HG03342 (cell line): ENCODE measurements around the gene ADAM11.
"Not testable (repeated sequence)": the region's sequence is repeated elsewhere in the genome, so short reads cannot be mapped to it uniquely, and the experiment has no call there.

Experiments used
- ATAC-seq: cut with Tn5 transposase; IDR thresholded peaks from one replicate; pipeline ENCODE4 v1.9.1; 2021; ENCODE audit warnings: mild to moderate bottlenecking, moderate library complexity; ENCODE audit not compliant: unreplicated experiment

ADAM11 gene, protein sequence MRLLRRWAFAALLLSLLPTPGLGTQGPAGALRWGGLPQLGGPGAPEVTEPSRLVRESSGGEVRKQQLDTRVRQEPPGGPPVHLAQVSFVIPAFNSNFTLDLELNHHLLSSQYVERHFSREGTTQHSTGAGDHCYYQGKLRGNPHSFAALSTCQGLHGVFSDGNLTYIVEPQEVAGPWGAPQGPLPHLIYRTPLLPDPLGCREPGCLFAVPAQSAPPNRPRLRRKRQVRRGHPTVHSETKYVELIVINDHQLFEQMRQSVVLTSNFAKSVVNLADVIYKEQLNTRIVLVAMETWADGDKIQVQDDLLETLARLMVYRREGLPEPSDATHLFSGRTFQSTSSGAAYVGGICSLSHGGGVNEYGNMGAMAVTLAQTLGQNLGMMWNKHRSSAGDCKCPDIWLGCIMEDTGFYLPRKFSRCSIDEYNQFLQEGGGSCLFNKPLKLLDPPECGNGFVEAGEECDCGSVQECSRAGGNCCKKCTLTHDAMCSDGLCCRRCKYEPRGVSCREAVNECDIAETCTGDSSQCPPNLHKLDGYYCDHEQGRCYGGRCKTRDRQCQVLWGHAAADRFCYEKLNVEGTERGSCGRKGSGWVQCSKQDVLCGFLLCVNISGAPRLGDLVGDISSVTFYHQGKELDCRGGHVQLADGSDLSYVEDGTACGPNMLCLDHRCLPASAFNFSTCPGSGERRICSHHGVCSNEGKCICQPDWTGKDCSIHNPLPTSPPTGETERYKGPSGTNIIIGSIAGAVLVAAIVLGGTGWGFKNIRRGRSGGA

DNA sequence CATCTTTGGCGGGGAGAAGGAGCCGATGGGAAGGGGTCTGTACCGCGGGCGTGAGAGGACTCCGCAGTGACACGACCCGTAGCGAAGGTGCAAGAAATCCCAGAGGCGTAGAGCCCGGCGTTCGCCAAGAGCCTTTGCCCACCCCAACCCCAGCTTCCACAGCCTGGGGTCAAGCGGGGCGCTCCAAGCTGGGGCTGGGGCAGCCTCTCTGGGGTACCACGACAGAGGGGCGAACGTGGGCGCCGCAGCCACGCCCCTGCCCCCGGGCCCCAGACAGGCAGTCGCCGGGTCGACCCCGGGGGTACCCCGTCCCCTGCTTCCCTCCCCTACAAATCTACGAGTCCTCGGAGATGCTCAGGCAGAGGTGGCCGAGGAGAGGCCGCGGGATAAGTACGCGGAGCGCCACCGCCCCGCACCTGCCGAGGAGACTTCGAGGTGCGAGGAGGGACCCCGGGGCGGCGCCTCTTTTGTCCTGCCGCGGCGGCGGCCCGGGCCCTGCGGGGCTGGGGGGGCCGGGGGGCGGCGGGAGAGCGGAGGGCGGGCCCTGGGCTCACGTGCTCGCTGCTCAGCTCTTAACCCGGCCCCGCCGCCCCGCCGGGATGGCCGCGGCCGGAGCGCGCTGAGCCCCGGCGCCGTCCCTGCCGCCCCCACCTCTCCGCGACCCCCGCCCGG, at the start of gene ADAM11:
Gene ADAM11, plus strand, starts transcription at position 575 of the 672 bp plus-strand sequence. CDS start 212 bp downstream, outside the sequence.
- no peak for ATAC-seq

DNA sequence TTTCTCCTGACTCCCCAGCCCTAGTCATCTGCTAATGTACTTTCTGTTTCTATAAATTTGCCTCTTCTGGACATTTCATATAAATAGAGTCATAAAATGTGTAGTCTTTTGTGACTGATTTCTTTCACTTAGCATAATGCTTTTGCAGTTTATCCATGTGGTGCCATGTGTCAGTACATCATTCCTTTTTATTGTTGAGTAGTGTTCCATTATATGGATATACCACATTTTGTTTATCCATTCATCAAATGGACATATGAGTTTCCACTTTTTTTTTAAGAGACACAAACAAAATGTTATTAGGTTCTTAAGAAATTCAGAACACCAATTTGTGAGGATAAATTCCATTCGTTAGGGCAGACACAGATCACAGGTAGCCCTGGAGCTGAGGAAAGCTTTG, 39.3 kb upstream of the ADAM11 start:
- no peak for ATAC-seq

DNA sequence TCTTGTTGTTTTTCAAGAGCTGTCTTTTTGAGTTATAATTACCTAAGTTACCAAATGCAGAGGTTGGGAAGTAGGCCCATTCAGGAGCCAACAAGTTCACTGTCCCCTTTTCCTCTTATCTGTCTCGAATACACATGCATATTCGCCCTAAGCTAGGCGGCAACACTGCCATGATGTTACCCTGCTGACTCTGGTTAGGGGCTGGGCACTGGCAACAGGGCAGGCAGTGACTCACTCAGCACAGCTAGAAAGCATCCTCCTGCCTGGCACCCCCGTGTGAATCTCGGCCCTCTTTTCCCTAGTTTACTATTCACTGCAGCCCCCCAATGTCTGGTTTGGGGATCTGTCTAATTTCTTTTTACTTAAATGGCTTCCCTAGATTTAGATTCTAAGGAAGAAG, 36.5 kb upstream of the ADAM11 start:
- ATAC-seq: no peak

DNA sequence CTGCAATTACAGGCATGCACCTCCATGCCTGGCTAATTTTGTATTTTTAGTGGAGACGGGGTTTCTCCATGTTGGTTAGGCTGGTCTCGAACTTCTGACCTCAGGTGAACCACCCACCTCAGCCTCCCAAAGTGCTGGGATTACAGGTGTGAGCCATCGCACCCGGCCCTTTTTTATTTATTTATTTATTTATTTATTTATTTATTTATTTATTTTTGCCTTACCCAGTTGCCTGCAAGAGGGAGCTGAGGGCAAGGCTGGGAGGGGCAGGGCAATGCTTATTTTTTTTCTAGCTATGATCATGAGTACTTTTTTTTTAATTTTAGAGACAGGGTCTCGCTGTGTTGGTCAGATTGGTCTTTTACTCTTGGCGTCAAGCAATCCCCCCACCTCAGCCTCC, 32.7 kb upstream of the ADAM11 start:
- ATAC-seq: not testable (repeated sequence)

DNA sequence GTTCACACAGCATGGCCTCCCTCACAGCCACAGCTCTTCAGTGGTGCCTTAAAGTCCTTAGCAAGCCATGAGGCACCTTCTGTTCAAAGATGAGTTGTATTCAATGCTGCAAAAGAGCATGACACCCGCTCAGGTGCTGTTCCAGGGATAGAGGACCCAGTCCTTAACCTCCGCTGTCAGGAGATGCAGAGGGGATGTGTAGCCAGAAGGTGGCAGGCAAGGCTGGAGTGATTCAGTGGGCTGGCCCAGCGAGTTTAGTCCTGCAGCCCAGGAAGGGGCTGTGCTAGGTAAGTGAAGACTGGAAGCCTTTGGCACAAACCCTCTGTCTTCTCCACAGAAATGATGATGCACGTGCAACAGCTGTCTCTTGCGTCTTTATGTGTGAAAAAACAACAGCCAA, 25.0 kb upstream of the ADAM11 start:
- ATAC-seq: no peak

DNA sequence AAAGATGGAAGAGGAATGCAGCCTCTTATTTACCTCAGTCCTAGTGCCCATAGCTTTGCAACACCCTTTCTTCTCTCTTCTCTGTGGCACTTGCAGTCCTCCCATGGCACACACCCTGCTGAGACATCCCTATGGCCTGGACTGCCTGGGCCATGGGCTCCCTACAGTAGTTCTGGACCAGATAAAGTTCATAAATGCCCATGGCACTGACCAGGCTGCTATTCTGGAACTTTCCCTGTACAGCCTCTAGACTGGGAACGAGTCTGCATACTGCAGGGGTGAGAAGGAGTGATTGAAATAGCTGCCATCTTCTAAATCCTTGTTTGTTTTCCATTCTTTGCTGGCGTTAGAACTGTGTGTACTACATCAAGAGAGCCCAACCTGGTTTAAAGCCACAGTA, 24.5 kb upstream of the ADAM11 start:
- no peak for ATAC-seq

DNA sequence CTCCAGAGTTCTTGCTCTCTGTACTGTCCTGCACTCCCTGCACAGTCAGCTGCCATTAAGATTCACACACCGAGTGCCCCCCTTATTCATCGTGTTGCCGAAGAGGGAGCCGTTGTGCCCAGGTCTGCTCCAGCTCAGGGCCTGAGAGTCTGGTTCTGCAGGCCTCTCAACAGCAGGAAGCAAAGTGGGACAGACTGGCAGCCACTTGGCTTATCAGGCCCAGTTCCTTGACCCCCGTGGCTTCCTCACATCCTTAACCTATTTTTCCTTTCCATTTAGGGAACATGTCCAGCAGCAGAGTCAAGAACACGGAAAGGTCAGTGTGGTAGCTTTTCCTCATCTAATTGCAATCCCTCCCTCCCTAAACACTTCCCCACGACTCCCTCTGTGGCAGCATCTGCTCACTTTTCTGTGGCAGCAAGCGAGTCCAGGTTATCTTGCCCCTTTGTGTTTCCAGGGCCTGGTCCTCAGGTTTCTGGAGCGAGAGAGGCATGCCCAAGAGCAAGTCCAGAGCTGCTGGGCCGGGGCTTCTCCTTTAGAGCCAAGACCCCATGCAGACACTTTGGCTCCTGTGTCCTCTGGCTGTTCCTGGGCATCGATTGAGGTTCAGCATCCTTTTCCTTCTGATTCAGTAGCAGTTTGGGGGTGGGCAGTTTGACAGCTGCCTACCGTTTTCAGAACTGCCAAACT, 22.1 kb upstream of the ADAM11 start:
- no peak for ATAC-seq

DNA sequence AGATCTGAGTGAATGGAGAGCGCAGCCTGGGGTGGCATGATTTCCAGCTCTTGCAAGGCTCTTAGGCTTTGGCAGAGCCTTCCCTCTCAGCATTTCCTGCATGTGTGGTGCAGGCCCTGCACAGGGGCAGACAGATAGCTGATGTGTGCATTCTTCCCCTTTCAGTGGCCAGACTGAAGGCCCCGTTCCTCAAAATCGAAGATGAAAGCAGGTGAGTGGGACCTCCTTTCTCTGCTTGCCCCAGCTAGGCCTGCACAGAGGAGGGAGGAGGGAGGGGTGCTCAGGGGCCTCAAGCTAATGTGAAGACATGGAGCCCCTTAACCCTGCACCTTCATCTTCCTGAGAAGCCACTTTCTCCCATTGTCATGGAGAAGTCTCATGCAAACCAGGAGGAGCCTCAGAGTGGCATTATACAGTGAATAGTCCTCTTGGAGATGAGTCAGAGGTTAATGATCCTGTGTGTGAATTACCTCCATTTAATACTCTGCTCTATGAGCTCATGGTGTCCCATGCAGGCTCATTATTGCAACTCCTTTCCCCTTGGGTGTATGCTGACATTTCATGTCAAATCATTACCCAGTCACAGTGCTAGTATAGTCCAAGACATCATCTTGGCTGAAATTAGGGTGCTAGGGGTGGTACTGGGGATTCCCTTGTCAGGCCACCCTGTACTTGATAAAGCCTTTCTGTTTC, 20.4 kb upstream of the ADAM11 start:
- no peak for ATAC-seq

DNA sequence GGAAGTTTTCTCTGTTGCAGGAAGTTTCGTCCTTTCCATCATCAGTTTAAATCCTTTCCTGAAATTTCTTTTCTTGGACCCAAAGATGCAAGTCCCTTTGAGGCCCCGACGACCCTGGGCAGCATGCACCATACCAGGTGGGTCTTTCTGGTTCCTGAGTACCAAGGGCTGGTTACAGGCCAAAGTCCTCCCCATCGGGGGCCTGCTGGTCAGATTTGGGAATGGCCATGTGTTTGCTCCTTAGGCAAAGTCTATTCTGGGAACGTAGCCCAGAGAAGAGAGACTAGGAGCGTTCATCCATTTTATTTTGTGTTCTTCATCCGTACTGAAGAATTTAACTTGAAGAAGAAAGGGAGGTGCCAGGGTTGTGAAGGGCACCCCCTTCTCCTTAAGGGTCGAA, 17.5 kb upstream of the ADAM11 start:
- no peak for ATAC-seq

DNA sequence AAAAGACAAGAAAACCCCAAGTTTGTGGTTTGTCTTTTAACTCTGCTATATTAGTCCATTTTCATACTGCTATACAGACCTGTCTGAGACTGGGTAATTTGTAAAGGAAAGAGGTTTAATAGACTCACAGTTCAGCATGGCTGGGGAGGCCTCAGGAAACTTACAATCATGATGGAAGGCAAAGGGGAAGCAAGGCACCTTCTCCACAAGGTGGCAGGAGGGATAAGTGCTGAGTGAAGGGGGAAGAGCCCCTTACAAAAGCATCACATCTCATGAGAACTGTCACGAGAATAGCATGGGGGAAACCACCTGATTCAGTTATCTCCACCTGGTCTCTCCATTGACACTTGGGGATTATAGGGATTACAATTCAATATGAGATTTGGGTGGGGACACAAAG, 13.5 kb upstream of the ADAM11 start:
- ATAC-seq: no peak

DNA sequence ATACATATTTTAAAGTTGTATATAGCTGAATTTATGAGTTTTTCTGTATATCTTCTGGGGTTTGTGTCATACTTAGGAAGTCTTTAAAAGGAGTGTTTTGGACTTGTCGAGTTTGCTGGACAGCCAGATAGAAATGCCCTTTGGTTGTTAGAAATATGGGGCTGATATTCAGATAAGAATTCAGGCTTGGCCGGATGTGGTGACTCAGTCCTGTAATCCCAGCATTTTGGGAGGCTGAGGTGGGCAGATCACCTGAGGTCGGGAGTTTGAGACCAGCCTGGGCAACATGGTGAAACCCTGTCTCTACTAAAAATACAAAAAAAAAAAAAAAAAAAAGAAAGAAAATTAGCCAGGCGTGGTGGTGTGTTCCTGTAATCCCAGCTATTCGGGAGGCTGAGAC, 13.1 kb upstream of the ADAM11 start:
- ATAC-seq: not testable (repeated sequence)

DNA sequence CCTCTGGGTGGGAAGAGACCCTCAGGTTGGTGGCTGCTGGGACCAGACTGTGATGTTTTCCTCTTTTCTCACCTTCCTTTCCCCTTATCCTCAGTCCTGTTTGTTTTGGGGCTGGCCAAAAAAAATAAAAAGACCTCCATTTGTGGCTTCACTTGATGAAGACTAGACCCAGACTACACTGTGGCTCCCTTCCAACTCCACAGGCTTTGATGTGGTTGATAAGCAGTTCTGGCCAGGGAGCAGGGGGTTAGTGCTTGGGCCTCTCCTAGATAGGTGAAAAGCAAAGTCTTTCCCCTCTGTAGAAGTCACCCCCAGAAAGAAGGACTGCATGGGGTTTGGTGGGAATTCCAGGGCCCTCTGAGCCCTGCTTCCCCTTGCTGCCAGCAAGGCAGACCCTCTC, 11.2 kb upstream of the ADAM11 start:
- no peak for ATAC-seq

DNA sequence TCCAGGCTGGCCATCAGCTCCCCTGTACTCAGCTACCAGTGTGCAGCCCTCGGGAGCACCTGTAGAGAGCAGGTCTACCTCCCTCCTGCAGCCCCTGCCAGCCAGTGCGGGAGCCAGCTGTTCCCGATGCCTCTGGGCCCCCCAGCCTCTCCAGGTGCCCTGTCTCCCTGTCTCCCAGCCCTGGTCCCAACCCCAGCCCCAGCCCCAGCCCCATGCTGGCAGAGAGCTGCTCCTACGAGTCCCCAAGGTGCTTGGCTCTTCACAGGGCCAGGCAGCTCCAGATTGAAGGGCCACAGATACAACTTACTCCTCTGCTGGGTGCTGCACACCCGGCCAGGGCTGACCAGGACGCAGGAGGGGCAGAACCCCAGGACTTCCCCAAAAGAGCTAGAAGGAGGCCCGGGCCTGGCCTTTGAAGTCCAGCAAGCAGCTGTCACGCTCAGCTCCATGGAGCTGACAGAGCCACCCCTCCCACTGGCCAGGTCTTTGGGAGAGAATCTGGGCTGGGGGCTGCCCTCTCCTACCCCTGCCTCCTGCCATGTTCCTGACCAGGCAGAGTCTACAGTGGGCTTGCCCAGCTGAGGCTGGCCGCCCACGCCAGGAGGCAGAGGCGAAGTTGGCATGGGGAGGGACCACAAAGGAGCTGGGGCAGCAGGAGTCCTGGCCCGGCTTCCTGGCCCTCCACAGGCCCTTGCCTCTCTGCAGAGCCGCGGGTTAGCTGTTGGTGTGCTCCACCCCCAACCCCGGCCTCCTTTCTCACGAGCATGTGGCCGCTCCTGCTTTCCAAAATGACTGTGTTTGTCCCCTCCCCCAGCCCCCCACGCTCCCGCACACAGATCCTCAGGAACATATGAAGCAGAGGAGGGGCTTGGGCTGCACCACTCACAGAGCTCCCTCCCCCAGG, 9.5 kb upstream of the ADAM11 start:
- no peak for ATAC-seq

DNA sequence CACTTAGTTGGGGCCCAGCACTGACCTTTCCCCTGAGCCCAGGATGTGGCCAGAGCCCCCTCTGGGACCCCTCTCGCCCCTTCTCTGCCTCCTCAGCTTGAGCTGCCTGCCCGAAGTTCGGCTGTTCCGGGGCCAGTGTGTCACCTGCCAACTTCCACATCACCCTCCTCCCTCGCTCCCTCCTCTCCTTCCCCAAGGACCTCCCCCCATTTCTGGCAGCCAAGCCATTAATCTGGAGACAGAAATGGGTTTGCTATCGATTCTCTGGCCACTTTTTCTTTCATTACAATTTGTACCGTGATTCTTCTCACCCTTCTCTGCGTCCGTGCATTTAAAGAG, 8.8 kb upstream of the ADAM11 start:
- no peak for ATAC-seq

DNA sequence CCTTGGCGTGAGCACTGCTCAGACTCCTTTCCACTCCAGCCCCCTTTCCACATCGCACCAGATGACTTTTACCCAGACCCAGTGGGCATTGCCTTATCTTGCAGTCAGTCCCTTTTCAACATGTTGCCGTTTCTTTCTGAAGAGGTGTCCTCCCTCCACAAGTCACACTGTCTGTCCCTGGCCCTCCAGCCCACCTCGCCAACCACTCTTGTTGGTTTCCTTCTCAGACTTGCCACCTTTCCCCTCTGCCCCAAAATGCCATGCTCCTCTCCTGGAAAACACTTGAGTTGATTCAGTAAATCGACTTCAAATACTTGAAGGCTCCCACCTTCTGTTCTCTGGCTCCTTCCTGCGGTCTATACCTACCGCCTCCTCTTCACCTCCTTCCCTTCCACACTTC, 7.5 kb upstream of the ADAM11 start:
- no peak for ATAC-seq

DNA sequence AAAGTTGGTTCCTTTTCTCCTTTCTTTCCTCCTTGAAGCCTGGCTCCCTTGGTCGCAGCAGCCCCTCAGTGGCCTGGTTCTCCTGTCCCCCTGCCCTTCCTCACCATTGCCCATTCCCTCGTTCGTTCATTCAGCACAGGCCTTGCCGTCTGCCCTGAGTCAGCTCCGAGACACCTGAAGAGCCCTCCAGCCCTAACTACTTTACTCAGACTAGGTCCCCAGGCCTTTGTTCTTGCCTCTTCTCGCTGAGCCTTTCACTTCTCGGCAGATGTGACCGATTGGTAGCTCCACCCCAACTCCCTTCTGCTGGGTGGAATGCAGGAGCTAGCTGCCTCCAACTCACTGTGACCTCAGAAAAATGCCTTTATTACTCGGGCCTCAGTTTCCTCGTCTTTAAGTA, 7.0 kb upstream of the ADAM11 start:
- ATAC-seq: no peak

DNA sequence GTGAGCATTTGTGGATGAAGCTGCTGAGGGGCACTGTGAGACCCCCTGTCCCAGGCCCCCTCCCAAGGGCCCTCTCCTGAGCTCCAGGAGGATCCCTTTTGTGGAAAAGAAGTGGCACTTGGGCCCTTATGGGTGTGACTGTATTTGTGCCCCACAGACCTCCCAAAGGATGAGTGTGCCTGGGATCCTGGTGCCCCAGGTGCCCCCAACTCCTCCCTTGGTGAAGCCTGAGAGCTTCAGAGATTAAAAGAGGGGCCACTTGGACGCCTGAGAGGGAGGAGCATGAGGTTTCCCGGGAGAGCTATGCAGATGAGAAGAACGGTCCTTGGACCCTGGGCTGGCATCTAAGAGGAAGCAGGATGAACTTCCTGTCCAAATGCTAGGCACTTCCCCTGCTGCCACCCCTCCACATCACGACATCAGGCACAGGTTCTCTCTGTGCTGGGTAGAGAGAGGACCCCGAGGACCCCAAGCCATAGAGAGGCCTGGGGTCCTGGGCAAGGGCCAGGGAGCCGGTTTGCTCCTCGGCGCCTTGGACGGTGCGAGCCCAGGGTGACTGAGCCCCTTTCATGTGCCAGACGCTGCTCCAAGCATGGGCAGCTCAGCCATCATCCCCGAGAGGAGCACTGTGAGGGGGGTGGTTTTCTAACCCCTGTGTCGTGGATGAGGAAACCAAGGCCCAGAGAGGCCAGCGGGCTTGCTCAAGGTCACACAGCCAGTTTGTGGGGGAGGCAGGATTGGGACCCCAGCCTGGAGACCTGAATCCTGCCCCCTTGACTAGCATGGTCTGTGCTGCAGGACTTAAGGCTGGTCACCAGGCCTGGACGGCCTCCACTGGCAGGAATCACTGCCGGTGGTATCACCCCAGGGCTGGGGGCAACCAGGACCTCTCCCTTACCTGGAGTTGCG, 5.6 kb upstream of the ADAM11 start:
- ATAC-seq: no peak

DNA sequence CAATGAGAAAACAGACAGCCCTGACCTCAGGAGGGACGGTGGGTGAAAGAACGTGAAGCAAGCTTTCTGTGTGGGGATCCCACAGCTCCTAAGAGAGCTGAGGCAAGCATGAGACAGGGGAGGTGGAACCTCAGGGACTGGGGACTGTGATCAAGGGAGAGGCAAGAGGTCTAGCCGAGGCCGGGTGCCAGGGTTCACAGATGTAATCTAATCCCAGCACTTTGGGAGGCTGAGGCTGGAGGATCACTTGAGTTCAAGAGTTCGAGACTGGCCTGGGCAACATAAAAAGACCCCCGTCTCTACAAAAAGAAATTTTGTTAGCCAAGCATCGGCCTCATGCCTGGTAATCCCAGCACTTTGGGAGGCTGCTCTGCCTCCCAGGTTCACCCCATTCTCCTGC, 4.5 kb upstream of the ADAM11 start:
- no peak for ATAC-seq

DNA sequence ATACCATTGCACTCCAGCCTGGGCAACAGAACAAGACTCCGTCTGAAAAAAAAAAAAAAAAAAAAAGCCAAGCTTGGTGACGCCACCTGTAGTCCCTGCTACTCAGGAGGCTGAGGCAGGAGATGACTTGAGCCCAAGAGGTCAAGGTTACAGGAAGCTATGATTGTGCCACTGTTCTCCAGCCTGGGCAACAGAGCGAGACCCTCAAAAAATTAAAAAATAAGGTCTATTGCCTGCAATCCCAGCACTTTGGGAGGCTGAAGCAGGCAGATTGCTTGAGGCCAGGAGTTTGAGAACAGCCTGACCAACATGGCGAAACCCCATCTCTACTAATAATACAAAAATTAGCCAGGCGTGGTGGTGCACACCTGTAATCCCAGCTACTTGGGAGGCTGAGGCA, 3.6 kb upstream of the ADAM11 start:
- ATAC-seq: not testable (repeated sequence)
